Measurements from ENCODE around the gene DUSP28. TPM values are rescaled to one million over a fixed set of nuclear protein-coding genes. Genes with fewer than 3 reads are reported as not detected.
A peak's percentile ranks its signal among the peaks of the same experiment; 100 is the strongest.

DUSP28 gene
- total RNA-seq, 2 experiments from 2014 or later, result 10.0 to 10.1 TPM

DNA sequence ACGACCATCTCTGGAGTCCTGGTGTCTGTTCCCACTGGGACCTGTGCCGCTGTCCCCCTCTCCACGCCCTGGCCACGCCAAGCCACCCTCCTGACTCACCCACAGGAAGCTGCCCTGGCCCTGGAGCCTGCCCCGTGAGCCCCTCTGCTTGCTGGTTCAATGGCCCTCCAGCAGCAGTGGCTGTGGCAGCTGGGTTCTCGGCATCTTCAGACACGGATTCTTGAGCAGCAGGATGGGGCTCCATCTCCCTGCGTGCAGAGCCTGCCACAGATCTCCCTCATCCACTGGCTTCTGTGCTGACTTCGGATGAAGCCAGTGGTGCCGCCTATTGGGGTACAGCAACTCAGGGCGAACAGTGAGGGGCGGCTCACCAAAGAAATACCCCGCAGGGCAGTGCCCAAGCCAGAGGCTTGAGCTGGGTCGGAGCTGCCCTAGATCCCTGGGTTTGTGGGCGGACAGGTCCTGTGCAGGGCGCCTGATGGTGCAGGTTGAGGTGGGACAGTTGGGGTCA, 40.3 kb downstream of the DUSP28 start:
- H3K36me3 Mint-ChIP-seq, result no peaks in the 10 kb centered on the region
- H3K9me3 Mint-ChIP-seq (ENCODE audit: low read depth), result no peaks in the 10 kb centered on the region
- H3K4me3 Mint-ChIP-seq, result no peak overlapping the region
- no peak for ATAC-seq
- no peak overlapping the region for H3K27ac Mint-ChIP-seq
- CTCF ChIA-PET, result interaction anchor here (1.0 kb wide), 1 partner anchor 13 kb away, joined by 3 read pairs; no protein-coding TSS in a partner anchor
- no peaks in the 10 kb centered on the region for H3K27me3 Mint-ChIP-seq
- peaks cover 7% of the 10 kb centered on the region for H3K4me1 Mint-ChIP-seq
- DNase-seq, result no peak

DNA sequence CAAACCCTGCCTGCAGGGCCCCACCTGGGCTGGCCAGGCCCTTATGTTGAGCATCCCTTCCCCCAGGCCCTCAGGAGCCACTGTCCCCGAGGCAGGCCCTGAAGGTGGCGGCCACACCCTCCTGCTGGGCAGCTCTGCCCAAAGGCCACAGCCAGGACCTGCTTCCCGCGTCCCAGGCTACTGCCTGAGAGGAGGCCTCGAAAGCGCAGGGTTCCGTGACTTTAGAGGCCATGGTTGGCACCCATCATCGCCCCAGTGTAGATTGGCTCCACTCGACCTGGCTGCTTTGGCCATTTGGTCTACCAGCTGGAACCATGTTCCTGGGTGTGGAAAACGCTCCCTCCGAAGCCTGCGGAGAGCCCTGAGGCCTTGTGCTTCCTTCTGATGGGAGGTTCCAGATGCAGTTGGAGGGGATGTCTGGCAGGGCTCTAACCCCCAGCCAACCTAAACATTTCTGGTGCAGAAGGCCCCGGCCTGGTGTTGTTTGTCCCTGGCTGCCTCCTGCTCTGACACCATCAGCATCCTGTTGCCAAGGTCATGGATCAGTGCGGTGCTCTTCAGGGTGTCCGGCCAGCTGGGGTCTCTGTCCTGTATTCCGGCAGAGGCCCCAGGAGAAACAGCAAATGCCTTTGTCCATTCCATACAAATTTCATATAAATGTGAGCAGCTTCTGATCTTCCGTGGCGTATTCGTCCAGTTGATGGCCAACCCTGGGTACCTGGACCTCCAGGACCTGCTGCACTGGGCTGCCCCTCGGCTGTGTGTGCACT, 41.1 kb downstream of the DUSP28 start:
- no peak overlapping the region for H3K4me3 Mint-ChIP-seq
- H3K9me3 Mint-ChIP-seq (ENCODE audit: low read depth), result no peaks in the 10 kb centered on the region
- peaks cover 2% of the 10 kb centered on the region for H3K4me1 Mint-ChIP-seq
- DNase-seq (no peak), ATAC-seq (no peak)
- no peaks in the 10 kb centered on the region for H3K27me3 Mint-ChIP-seq
- no peak overlapping the region for H3K27ac Mint-ChIP-seq
- no peaks in the 10 kb centered on the region for H3K36me3 Mint-ChIP-seq
- CTCF ChIA-PET, result interaction anchor here (1.0 kb wide), 1 partner anchor 14 kb away, joined by 3 read pairs; no protein-coding TSS in a partner anchor

- H3K9me3 Mint-ChIP-seq (ENCODE audit: low read depth), result no peaks in the 10 kb centered on the region
- DNase-seq (no peak), ATAC-seq (no peak)
- CTCF ChIA-PET, result interaction anchor here (1.0 kb wide), 1 partner anchor 14 kb away, joined by 3 read pairs; no protein-coding TSS in a partner anchor
- peaks cover 2% of the 10 kb centered on the region for H3K4me1 Mint-ChIP-seq
- no peaks in the 10 kb centered on the region for H3K36me3 Mint-ChIP-seq
- H3K27ac Mint-ChIP-seq, result no peak overlapping the region
- H3K27me3 Mint-ChIP-seq, result no peaks in the 10 kb centered on the region
- H3K4me3 Mint-ChIP-seq, result no peak overlapping the region
Observed at GRCh38 chr2:240601831-240602160, 41.6 kb downstream of the DUSP28 start.

GRCh38 chr2:240602266-240603050, 42.3 kb downstream of the DUSP28 start:
- Mint-ChIP-seq H3K27me3 (no peaks in the 10 kb centered on the region), H3K4me3 (no peak overlapping the region), H3K27ac (no peak overlapping the region), H3K36me3 (no peaks in the 10 kb centered on the region), H3K9me3 (ENCODE audit: low read depth) (no peaks in the 10 kb centered on the region), H3K4me1 (peaks cover 2% of the 10 kb centered on the region)
- DNase-seq (no peak), ATAC-seq (no peak)
- CTCF ChIA-PET, result no interaction called here

DNA sequence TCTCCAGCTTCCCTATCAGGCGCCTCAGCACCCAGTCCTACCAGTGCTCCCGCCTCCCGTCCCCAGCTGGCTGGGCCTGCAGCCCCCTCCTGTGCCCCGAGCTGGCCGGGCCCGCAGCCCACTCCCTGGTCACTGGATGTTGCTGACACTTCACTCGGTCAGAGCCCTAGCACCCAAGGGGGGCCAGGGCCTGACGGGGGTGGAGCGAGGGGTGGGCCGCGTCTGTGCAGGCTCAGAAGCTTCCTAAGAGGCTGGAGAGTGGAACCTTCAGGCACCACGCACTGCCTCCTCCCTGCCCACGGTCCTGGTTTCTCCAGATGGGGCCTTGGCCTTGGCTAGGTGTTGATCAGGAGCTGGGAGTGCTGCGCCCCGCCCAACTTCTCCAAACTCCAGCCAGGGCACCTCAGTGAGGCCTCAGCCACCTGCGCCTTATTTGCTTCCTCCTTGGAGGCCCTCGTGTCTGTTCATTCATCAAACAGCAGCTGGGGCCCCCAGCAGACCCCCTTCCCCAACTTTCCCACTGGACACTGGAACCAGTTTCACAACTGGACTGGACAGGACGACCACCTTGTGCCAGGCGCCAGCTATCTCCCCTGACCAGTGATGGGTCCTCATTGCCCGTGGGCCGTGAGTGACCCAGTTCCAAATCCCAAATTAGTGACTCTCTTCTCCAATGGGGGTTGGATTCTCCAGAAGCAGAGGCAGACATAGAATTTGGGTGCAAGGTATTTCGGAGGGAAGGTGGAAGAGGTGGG, 43.1 kb downstream of the DUSP28 start:
- Mint-ChIP-seq H3K9me3 (ENCODE audit: low read depth) (no peaks in the 10 kb centered on the region), H3K4me3 (no peak overlapping the region), H3K36me3 (no peaks in the 10 kb centered on the region), H3K27me3 (no peaks in the 10 kb centered on the region), H3K27ac (no peak overlapping the region), H3K4me1 (peaks cover 5% of the 10 kb centered on the region)
- CTCF ChIA-PET, result interaction anchor here (1.4 kb wide), 1 partner anchor 23 kb away, joined by 3 read pairs; no protein-coding TSS in a partner anchor
- DNase-seq, result no peak
- no peak for ATAC-seq

- no peak for DNase-seq
- H3K4me1 Mint-ChIP-seq, result peaks cover 6% of the 10 kb centered on the region
- no peaks in the 10 kb centered on the region for H3K27me3 Mint-ChIP-seq
- CTCF ChIA-PET, result interaction anchor here (1.4 kb wide), 1 partner anchor 23 kb away, joined by 3 read pairs; no protein-coding TSS in a partner anchor
- no peak overlapping the region for H3K4me3 Mint-ChIP-seq
- no peaks in the 10 kb centered on the region for H3K36me3 Mint-ChIP-seq
- H3K27ac Mint-ChIP-seq, result no peak overlapping the region
- ATAC-seq, result no peak
- H3K9me3 Mint-ChIP-seq (ENCODE audit: low read depth), result no peaks in the 10 kb centered on the region
Observed at GRCh38 chr2:240603846-240604245, 43.7 kb downstream of the DUSP28 start.

DNA sequence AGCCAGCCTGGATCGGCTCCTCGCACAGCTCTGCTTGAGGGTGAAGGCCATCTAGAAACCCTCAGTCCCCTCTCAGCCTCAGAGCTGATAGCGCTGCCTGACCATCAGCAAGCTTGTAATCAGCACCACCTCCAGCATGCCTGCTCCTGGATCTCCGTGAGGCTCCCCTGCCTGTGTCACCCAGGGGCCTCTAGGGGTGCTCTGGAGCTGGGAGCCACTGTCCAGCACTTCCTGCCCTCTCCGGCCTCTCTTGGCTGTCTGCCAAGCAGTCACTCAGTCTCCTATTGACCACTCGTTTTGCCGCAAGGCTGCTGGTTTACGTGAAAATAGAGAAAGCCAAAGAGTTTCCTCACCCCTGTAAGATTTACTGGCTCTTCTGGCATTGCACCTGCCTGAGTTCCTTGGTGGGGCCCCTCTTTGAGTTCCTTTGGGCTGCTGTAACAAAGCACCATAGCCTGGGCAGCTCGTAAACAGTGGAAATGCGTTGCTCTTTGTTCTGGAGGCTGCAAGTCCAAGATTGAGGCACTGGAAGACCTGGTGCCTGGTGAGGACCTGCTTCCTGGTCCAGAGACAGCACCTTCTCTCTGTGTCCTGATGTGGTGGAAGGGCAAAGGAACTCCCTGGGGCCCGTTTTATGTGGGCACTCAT, 44.3 kb downstream of the DUSP28 start:
- DNase-seq (no peak), ATAC-seq (peak; percentile 39)
- Mint-ChIP-seq H3K4me1 (peaks cover 10% of the 10 kb centered on the region), H3K9me3 (ENCODE audit: low read depth) (no peaks in the 10 kb centered on the region), H3K27me3 (no peaks in the 10 kb centered on the region), H3K4me3 (no peak overlapping the region), H3K27ac (no peak overlapping the region), H3K36me3 (no peaks in the 10 kb centered on the region)
- CTCF ChIA-PET, result interaction anchor here (1.4 kb wide), 1 partner anchor 22 kb away, joined by 3 read pairs; no protein-coding TSS in a partner anchor

GRCh38 chr2:240604939-240605716, 45.0 kb downstream of the DUSP28 start:
- no peaks in the 10 kb centered on the region for H3K9me3 Mint-ChIP-seq (ENCODE audit: low read depth)
- peaks cover 13% of the 10 kb centered on the region for H3K4me1 Mint-ChIP-seq
- no peak overlapping the region for H3K27ac Mint-ChIP-seq
- ATAC-seq (no peak), DNase-seq (no peak)
- CTCF ChIA-PET, result interaction anchor here (0.8 to 1.4 kb wide), 3 partner anchors 8 to 18 kb away, joined by 3 to 6 read pairs (median 3); partner anchors contain the start of gene CAPN10
- peaks cover 2% of the 10 kb centered on the region for H3K36me3 Mint-ChIP-seq
- no peak overlapping the region for H3K4me3 Mint-ChIP-seq
- no peaks in the 10 kb centered on the region for H3K27me3 Mint-ChIP-seq

GRCh38 chr2:240605867-240606743, 45.9 kb downstream of the DUSP28 start:
- Mint-ChIP-seq H3K36me3 (peaks cover 3% of the 10 kb centered on the region), H3K4me3 (no peak overlapping the region), H3K9me3 (ENCODE audit: low read depth) (no peaks in the 10 kb centered on the region), H3K27me3 (no peaks in the 10 kb centered on the region), H3K4me1 (peaks cover 18% of the 10 kb centered on the region), H3K27ac (no peak overlapping the region)
- CTCF ChIA-PET, result interaction anchor here (0.8 to 1.4 kb wide), 4 partner anchors 9 to 92 kb away, joined by 3 to 6 read pairs (median 3); partner anchors contain the start of gene CAPN10
- ATAC-seq, result no peak
- no peak for DNase-seq

DNA sequence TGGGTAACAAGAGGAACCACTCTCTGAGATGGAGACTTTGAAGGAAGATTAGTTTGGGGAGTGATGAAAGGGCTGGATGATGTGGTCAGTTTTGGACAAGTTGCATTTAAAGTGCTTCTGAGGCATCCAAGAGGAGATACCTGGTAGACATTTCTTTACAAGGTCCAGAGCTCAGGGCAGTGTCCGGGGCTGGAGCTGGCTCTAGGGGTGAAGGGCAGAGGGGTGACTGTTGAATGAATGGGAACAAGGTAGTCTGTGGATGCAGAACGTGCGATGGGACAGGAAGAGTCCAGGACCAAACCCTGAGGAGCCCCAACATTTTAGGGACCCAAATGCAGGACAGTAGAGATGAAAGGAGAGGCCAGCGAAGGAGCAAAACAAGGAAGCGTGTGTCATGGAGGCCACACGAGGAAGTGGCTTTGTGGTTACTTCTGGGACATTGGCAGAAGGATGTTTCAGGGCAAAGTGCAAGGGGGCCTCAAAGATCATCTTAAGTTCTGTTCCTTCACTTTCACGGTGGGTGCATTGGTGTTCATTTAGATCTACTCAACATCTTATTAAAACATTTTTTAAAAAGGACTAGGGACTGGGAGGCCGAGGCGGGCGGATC, 51.5 kb downstream of the DUSP28 start:
- peak; percentile 48 for ATAC-seq
- CTCF ChIA-PET, result interaction anchor here (0.9 to 4.4 kb wide), 5 partner anchors 10 to 46 kb away, joined by 3 to 25 read pairs (median 12); partner anchors contain the start of genes CAPN10 and GPR35

More for the DNA sequence above, 51.5 kb downstream of the DUSP28 start:
- Mint-ChIP-seq H3K4me1 (peaks cover 42% of the 10 kb centered on the region), H3K9me3 (ENCODE audit: low read depth) (peaks cover 1% of the 10 kb centered on the region), H3K27me3 (no peaks in the 10 kb centered on the region), H3K27ac (no peak overlapping the region), H3K4me3 (peak overlapping the region; percentile 49), H3K36me3 (peaks cover 18% of the 10 kb centered on the region)
- DNase-seq, result peak; percentile 85
